Right hindlimb (tissue), 1 donor: Measurements from ENCODE around the gene SARNP.
"Not testable (repeated sequence)": the region's sequence is repeated elsewhere in the genome, so short reads cannot be mapped to it uniquely, and the experiment has no call there.

Experiments used
- DNase-seq: peaks from one replicate; pipeline ENCODE4 v3.0.0-alpha.2; 2018

Gene SARNP, protein sequence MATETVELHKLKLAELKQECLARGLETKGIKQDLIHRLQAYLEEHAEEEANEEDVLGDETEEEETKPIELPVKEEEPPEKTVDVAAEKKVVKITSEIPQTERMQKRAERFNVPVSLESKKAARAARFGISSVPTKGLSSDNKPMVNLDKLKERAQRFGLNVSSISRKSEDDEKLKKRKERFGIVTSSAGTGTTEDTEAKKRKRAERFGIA

DNA sequence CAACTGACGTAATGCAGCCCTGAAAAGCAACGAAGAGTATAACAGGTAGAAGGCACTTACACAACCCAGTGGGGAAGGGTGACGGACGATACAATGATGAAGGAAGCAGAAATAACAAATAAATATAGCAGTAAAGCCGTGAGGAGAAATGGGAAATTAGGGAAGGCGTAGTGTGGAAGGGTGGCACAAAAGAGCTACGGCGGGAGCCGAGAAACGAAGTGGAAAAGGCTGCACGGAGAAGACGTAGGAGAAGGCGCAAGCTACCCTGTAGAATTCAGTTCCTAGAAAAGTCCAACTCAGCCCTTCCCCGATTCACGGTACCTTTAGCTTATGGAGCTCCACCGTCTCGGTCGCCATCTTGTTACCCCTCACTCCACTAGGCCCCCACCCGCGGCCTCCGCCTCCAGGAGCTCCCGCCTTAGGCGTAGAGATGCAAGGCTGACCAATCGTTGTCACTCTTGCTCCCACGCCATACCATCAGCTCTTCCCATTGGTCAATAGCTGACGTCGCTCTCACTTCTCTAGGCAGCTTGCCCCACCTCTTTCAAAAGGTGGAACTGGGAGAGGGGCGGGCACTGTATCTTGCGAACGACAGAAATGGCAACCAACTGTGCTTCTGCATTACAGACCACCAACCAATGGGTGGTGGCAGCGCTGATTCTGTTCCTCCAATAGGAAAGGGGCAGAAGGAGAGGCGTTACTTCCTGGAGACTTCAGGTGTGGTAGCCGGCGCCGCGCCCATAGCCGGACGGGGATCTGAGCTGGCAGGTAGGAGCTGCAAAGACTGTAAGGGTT, at the start of gene SARNP, which contains the start of gene ORMDL2:
TSS of gene SARNP (minus strand) at position 380 of the 795 bp plus-strand sequence. CDS start at position 357, 23 bp downstream.
TSS of gene ORMDL2 (plus strand) at position 697 of the 795 bp plus-strand sequence. CDS start 959 bp downstream, outside the sequence.
- DNase-seq, result peak; percentile 99

DNA sequence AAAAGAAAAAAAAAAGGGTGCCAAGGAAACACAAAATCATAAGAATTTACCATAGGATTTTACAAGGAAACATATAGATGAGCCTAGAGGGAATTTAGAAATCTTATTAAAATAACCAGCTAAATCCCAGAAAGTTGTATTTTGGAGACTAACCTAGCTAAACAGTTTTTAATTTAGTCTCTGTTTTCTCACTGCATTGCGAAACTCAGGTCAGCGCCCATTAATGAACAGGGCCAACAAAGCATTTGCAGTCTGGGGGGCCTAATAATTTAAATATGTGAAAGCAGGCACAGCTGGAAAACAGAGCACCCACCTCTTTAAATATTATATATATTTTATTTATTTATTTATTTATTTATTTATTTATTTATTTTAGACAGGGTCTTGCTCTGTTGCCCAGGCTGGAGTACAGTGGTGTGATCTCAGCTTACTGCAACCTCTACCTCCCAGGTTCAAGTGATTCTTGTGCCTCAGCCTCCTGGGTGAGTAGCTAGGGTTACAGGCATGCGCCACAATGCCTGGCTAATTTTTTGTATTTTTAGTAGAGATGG, 49.0 kb upstream of the SARNP start:
- not testable (repeated sequence) for DNase-seq

DNA sequence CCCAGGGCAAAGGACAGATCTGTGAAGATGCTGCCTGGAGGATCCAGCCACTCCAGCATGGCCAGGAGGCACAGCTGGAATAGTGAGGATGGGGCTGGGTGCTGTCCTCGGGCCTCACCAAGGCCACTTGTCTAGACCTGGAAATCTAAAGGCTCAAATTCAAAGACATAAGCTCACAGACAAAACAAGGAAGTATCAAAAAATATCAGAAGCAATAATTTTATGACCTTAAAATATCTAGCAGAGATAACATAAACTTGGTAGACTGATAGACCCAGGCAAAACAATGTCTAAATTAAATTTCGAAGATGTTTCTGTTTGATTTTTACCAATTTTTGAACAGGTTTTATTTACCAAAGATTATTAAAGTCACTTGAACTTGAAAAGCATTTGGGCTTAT, 47.8 kb upstream of the SARNP start:
- no peak for DNase-seq

DNA sequence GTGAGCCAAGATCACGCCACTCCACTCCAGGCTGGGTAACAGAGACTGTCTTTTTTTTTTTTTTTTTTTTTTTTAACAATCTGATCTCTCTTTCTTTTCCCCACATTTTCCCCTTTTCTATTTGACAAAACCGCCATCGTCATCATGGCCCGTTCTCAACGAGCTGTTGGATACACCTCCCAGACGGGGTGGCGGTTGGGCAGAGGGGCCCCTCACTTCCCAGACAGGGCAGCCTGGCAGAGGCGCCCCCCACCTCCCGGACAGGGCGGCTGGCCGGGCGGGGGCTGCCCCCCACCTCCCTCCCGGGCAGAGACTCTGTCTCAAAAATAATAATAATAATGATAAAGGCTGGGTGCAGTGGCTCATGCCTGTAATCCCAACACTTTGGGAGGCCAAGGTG, 45.4 kb upstream of the SARNP start:
- not testable (repeated sequence) for DNase-seq

DNA sequence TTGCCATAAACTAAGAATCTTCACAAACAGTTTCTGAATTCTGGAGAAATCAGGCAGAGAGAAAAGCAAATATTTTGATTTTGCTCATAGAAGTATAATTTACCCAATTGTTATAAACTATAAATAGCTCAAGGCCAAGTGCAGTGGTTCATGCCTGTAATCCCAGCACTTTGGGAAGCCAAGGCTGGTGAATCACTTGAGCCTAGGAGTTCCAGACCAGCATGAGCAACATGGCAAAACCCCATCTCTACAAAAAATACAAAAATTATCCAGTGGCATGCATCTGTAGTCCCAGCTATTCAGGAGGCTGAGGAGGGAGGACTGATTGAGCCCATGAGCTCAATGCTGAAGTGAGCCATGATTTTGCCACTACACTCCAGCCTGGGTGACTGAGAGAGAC, 44.8 kb upstream of the SARNP start:
- DNase-seq, result no peak

DNA sequence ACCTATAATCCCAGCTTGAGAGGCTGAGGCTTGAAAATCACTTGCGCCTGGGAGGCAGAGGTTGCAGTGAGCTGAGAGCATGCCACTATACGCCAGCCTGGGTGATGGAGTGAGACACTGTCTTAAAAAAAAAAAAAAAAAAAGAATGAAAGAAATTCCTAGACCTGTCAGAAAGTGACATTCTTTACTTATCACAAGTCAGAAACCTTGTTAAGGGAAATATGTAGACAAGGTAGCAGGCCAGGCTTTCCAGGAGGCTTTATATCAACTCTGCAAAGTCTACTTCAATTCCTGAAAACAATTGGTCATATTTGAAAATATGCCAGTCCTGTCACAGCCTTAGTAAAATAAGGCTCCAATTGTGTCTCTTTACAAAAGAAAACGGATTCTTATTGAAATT, 44.3 kb upstream of the SARNP start:
- DNase-seq, result no peak

DNA sequence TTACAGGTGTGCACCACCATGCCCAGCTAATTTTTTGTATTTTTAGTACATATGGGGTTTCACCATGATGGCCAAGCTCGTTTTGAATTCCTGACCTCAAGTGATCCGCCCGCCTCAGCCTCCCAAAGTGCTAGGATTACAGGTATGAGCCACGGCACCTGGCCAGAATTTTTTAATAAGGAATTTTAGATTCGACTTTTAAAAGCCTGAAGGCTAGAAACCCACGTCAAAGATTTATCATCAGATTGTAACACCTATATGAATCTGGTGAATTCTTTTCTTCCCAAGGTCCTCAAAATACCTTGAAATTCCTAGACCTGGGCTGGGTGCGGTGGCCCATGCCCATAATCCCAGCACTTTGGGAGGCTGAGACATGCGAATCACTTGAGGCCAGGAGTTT, 43.9 kb upstream of the SARNP start:
- no peak for DNase-seq

DNA sequence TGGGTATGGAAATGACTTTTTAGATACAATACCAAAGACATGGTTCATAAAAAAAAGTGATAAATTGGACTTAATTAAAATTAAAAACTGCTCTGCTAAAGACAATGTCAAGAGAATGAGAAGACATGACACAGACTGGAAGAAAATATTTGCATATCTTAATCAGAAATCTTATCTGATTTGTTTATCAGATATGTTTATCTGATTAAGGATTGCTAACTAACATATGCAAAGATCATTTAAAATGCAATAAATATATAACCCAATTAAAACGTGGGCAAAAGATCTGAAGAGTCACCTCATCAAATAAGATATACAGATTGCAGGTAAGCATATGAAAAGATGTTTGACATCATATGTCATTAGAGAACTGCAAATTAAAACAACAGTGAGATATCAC, 35.2 kb upstream of the SARNP start:
- DNase-seq, result no peak

DNA sequence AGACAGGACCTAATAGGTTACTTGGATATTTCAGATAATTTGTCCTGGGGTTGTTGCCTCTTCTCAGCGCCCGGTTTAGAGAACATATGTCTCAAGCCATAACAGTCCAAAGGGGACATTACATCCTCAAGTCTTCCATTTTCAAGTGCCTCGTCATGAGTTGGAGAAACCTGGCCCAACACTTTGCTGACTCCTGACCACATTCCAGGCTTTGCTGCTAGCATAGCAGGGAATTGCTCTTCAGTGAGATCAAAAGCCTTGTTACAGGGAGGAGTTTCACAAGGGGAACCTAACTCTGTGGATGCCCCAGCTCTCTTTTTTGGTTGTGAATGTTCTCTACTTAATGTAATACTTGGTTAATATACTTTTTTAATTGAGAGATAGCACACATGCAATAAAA, 33.4 kb upstream of the SARNP start:
- no peak for DNase-seq

DNA sequence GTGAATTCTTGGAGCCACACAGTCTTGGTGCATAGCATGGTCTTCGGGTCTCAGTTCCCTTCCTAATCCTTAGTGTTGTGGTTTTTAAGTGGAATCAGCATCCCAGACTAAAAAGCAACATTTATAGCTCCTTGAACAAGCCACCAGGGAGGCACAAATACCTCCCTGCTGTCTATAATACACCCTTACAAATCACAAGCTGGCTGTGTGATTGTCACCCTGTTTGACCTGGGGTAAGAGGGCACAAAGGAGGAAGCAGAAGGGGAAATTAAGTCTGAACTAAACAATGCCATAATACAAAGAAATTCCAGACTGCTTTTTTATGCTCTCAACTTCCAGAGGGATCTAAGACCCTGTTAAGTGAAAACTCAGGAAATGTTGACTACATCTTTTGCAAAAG, 32.9 kb upstream of the SARNP start:
- DNase-seq, result no peak

DNA sequence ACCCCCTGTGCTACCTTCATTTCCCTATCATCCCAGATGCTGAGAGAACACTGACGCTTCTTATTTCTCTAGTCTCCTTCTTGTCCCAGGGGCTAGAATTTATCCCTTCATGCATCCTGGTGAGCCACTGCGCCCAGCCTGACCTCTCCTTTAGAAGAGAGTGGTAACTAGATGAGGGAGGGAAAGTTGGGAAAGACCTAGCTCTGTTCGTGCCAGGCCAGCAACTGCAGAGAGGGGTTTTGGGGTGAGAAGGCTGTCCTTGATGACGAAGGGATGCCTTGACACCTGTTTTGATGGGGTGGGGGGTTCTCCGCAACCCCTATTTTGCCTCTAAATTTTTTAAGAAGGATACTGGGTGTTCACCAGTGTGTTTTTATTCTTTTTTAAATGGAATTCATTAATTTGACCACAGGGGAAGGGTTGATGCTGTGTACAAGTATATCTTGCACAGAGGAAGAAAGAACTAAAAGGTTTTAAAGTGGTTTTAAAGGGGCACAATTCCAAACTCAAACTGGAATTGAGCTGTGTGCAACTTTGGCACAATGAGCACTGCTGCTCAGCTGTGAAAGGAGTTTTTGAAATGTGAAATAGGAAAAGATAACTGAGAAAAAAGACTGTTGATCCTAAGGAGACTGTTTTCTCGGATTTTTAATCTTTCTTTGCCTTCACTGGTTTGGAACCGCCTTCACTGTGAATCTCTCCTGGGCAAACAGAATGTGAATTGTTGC, 32.3 kb upstream of the SARNP start:
- no peak for DNase-seq

DNA sequence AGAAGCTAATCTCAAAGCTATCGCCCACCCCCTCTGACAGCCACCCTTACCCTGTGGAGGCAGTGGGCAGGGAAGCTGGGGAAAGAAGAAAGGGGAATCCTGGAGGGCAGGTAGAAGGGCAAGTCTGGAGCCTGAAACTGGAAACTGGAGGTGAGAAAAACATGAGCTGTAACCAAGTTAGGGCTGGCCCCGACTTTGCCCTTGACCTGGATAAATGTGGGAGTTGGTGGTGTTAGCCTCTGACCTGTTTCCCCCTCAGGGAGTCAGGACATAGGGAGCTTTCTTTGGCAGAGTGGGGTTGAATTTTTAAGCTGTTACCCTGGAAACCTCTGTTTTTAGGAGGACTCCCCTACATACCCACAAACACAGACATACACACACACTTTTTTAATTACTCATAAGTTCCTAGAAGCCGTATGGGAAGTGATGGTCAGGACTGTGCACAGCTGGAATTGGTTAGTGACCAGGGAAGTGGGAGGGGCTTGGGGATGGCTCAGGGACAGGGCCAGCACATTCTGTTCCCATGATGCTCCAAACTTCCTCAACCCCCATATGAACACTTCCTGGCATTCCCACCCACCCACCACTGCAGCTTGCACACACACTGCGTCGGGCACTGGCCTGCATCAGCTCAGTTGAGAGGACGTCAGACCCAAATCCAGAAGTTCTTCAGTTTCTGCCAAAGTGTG, 30.2 kb upstream of the SARNP start:
- DNase-seq, result peak; percentile 96

DNA sequence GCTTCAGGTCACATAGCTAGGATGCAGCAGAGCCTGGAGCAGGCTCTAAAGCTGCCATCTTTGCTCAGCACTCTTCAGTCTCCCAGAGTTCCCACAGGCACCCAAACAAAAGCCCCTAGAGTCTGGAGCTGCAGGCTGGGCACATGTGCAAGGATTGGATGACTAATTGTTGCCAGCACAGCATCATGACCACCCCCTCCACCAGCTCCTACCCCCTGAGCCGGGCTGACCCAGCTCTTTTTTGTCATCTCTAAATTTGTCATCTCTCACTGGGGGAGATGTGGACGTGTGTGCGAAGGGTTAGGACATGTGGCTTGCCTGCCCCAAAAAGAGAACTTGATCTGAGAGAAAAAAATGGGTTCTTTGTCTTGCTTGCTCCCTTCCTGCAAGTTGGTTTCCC, 29.5 kb upstream of the SARNP start:
- DNase-seq, result no peak

DNA sequence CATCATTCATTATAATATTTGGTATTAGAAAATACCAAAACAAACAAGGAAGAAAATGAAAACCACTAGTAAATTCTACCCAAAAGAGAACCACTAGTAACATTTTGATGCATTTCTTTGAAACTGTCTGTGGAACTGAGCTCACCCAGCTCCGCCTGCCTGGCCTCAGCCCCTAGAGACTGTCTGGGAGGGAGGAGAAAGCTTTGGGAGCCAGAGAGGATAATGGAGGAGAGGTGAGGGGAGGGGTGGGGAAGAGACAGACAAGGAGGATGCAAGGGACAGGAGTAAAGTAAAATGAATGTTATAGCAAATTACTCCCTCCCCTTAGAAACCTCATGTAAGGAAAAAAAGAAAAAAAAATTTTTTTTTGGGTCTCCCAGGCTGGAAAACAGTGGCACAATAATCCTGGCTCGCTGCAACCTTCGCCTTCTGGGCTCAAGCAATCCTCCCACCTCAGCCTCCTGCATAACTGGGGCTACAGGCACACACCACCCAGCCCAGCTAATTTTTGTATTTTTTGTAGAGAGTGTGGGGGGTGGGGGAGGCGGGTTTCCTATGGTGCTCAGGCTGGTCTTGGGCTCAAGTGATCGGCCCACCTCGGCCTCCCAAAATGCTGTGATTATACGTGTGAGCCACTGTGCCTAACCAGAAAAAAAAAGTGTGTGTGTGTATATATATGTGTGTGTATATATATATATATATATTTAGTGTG, 28.4 kb upstream of the SARNP start:
- no peak for DNase-seq

DNA sequence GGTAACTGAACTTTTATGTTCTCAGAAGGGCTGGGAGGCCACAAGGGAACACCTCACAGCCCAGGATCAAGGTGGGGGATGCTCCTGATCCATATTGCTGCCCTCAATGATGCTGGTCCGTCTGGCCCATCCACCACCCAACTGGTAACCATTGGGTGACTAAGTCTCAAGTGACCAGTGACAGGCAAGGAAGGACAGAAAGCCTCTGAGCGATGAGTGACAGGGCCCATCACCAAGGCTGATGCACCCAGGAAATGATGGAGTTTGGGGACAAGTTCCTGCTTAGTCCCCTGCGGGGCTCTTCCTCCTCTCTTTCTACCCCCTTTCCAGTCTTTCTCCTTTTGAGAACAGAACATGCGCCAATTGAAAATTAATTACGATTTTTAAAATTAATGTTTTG, 27.8 kb upstream of the SARNP start:
- no peak for DNase-seq

DNA sequence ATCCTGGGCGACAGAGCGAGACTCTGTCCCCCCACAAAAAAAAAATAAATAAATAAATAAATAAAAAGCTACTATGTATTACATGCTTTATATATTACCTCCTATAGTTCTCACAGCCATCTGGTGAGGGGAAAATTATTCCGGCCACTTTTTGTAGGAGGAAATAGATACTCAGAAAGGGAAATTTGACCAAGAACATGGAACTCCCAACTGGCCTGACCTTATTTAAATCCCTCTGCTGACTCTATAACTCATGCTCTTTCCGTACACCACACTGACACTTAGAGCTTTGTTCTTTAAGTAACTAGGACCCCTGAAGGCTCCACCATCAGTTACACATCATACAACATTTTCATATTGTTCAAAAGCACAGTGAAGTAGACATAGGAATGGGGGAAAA, 27.4 kb upstream of the SARNP start:
- DNase-seq, result no peak

DNA sequence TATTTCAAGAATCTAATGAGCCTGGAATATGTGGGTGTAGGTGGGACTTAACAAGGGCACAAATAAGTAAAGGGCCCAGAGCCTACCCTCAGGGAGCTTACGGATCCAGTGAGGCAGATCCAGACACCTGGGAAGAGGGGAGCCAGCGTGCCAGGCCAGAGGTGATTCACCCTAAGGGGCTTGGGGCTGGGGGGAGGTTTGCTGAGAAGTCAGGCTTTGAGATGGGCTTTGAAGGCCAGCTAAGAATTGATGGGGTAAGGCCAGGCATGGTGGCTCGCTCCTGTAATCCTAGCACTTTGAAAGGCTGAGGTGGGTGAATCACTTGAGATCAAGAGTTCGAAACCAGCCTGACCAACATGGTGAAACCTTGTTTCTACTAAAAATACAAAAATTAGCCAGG, 25.9 kb upstream of the SARNP start:
- no peak for DNase-seq

DNA sequence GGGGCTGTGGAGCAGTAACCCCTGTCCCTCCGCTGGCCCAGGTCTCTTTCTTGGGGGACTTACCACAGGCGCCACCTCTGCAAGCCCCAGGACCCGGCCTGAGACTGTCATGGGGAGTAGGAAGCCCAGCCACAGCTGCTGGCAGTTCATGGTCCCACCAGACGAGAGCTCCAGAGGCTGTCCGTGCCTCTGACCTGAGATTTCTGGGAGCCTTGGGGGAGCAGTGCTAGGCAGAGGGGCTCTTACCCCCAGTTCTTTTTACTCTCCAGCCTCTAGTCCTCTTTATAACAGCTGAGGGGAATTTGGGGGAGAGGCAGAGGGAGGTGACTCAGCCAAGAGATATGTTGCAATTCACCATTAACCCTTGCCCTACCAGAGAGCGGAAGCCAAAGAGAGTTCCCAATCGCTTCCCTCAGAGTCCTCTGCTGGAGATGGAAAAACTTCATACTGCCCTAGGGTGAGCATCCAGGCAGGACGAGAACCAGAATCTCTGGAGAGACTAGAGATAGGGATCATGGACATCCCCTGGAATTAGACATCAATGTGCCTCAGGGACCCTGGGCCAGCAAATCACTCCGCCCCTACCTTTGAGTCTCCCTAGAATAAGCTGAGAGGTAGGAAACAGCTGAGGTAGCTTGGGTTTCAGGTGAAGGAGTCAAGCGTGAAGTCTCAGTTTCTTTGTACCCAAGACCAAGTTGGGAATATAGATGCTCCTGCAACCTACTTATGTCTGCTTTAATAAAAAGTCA, 25.3 kb upstream of the SARNP start, which contains the start of gene MMP19:
TSS of gene MMP19 (minus strand) at position 256 of the 749 bp plus-strand sequence. CDS start at position 150, 106 bp downstream.
- no peak for DNase-seq

DNA sequence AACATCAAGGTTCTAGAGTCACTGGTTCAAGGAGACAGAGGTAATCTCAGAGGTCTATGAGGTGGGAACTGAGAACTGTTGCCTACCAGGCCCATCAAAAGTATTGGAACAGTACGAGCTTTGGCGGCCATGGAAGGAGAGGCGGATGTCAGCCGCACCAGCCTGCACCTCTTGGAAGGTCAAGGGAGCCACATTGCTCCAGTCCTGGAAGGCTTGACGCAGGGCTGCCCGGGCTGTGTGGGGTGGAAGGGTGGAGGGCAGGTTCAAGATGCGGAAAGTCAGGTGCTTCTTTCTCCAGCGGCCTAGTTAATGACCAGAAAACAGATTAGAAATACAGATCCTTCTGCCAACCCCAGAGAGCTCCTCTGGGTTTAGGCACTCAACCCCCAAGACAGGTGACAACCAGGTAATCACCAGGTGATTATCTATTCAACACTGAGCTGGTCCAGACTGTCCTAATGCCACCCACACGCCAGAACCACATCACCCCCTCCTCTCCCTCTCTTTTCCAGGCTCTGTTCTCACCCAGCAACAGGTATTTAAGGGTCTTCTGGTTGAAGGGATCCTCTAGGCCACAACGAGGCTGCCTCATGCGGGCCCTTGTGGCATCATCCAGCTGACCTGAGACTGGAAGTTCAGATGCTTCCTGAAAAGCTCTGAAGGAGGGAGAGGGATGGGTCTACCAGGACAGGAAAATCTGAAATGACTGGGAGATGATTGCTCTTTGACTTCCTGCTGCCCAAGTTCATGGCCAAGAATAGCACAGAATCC, 23.2 kb upstream of the SARNP start:
- DNase-seq, result no peak

DNA sequence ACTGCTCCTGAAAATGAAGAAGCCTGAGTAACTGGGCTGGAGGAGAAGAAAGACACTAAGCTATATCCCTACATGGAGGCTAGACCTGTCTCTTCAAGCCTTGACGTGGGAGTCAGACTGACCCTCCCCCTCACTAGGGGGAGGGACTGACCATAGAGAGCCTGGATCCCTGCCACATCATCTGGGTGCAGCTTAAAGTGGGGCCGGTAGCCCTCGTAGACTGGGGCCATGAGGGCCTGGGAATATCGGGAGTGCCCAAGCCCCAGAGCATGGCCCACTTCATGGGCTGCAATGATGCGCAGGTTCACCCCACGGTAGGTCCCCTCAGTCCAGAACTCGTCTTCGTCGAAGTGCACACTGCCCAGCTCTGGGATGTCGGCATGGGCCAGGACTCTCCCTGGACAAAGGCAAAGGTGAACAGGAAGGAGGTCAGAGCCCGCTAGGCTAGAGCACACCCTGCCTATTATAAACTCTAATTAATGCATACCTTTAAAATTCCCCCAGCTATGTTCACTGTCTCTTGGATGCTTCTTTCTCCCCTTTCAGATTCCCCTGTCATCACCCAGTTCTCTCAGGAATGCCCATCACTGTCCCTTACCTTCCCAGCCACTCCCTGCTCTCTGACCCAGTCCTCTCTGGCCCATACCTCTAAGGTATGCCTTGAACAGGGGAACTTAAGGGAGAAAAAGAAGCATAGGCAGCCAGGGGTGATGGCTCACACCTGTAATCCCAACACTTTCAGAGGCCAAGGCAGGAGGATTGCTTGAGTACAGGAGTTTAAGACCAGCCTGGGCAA, 22.0 kb upstream of the SARNP start:
- DNase-seq, result no peak
